G401 (cell line): Measurements from ENCODE around the gene CPEB4. TPM values are rescaled to one million over a fixed set of nuclear protein-coding genes. Genes with fewer than 3 reads are reported as not detected.

Experiments used
- DNase-seq: peaks from one replicate; pipeline ENCODE4 v3.0.0-alpha.2; 2015; ENCODE audit warnings: low spot score
- in situ Hi-C: cut with HindIII; loops from 2 replicates; pipeline ENCODE4 v1.10.0; 2016; ENCODE audit warnings: low sequenced_read_pairs, mixed read lengths
- total RNA-seq: library from RNA; depleted of rRNA; stranded (reverse); fragments of >200 nt; shearing (Covaris generic); gene quantifications from 2 replicates; pipeline ENCODE4 v1.2.3, GENCODE V29; 2014

CPEB4 gene
- total RNA-seq, 1 experiment from 2014 or later = 6.6 TPM

DNA sequence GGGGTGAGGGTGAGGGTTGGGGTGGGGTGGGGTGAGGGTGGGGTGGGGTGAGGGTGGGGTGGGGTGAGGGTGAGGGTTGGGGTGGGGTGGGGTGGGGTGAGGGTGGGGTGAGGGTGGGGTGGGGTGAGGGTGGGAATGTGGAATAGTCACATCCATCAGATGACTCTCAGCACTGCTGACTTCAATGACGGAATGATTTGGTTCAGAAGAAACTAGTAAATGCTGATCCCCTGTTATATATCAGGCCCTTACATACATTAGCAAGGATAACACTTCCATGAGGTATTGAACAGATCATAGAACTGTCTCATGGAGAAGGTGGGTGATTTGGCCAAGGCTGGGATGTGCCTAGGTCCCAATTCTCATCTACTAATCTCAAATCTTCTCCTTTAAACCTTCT is 76.4 kb downstream of the CPEB4 start:
- in situ Hi-C loops = no loop called here
- no peak for DNase-seq

DNA sequence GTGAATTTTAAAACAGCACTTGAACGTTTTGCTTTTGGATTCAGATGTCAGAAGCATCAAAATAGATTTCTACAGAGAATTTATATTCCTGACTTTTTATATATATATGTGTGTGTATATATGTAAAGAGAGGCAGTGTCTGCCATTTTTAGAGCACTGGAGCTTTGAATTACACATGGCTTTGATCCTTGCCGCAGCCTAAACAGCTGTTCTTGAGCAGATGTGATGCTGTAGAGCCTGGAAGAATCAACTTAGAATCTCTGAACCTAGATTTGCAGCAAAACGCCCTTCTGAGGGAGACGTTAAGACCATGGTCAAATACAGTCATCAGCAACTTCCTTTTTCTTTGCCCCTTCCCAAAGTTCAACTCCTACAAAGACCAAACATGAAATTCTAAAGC is 79.1 kb downstream of the CPEB4 start:
- no peak for DNase-seq
- in situ Hi-C loops = no loop called here

DNA sequence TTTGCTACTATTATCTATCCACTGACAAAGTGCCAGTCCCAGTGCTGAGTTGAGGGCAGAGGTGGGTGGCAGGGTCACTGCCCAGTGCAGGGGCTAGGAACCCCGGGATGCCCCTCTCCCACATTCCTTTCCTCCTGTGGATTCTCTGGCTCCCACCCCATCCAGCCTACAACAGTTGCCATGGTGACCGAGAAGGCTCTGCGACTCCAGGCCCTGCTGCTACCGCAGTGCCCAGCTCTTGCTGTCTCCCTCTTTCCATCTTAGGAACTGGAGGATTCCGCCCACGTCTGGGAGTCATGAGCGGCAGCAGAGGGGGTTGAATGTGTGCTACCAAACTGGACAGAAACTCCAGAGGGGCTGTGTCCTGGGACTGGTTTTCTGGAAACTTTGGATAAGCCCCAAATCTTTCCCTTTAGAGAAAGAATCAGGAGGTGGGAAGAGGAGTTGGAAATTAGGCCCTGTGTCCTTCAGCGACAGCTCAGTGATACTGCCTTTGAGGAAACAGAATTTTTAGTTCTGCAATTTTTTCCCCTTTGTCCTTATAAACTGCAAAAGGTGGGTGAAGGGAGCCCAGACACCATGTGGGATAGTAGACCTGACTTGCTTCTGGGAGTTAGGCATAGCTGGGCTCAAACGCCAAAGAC is 80.1 kb downstream of the CPEB4 start:
- peak; percentile 37 for DNase-seq
- in situ Hi-C loops = no loop called here

DNA sequence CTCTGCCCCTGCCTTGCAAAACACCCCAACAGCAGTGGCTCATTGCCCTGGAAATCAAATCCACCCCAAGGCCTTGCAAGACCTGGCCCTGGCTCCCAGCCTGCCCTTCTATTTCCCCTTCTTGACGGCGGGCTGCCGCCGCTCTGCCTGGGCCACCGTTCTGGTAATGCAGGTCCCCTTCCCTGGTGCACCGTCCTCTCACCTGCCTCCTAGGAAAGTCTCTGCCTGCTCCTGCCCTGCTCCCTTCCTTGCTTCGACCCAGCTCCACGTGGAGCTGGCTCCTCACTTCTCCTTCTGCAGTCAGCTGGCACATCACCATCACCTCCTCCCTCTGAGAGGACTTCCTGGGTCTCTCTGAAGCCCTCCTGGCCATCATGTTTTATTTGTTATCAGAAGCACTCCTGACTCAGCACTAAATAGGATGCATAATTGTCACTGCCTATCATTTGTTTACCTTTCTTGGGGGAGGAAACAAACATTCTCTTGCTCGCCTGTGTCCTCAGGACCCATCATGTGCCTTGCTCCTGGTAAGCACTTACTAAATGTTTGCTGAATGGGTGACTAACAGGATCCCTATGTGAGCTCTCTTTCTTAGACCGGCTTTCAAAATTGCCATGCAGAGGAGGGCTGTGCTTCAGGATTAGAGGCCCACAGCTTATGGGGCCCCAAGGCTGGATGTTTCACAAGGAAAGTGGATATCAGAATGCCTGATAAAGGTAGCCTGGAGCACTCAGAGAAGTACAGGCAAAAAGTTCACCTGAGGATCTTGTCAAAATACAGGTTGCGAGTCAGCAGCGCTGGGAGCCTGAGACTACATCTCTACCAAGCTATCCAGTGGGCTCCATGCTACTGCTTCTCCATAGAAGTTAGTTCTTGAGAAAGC is 81.3 kb downstream of the CPEB4 start:
- in situ Hi-C loops = no loop called here
- no peak for DNase-seq

DNA sequence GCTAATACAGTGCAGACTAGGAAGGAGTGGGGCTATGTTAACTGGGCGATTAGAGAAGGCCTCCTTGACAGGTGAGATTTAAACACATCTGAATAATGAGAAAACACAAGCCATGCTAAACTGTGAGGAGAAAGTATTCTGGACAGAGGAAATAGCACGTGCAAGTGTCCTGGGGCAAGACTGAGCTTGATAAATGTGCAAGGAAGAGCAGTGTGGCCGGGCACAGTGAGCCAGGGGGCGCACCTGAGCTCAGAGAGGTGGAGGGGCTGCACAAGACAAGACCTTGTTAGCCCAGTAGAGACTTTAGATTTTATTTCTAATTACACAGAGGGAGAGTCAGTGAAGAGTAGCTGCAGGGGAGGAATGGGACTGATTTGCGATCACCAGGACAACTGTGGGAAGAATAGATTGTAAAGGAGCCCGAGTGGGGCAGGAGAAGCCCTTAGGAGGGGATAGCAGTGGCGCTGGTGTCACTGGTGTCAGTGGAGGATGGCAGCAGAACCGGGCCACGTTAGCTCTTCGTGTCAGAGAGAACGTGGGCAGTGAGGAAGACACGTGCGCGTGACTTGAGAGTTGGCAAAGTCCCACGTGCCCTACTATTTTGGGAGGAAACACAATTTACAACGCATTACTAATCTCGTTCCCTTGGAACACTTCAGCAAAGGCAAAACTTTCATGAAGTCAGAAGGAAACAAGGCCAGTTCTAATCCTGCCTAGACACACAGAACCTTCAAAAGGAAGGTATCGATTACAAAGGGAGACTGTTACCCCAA is 82.9 kb downstream of the CPEB4 start:
- in situ Hi-C loops = no loop called here
- no peak for DNase-seq

DNA sequence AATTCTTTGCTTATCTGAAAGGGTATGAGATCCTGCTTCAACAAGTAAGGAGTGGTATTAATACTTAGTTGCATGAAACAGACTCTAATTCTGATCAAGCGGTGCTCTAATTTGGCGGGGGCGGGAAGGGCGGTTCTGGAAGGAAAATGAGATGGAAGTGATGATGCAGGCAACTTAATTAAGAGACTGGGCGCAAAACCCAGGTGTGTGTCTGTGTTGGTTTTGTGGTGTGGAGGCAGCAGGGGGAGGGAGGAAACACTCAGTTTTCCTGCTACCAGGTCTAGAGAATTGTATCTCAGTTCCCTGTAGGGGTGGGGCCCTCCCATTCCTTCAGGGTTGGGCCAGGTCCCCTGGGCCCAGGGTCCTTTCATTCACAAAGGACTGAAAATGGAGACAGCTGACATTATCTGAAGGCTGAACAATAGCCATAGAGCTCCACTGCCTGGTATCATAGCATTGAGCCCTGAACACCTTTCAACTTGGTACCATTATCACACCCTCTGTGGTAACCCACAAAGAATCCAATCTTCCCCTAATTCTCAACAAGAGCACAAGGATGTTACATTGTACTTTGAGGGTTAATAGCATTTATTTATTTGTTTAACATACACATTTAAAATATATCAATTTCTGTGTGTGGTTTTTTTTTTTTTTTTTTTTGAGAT is 83.7 kb downstream of the CPEB4 start:
- no peak for DNase-seq
- in situ Hi-C loops = no loop called here

DNA sequence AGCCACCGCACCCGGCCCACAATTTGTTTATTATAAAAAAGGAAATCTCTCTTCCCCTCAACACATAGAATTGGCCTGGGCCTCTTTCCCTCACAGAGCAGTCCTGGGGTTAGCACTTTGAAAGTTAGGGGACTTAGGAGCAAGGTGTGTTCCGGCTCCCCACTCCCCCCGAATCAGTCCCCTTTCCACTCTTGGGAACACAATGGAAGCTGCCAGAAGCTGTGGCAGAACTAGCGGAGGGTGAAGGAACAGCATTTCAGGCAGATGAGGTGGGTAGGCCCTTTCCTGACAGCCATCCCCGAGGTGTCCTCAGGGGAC is 84.4 kb downstream of the CPEB4 start:
- no peak for DNase-seq
- in situ Hi-C loops = no loop called here

DNA sequence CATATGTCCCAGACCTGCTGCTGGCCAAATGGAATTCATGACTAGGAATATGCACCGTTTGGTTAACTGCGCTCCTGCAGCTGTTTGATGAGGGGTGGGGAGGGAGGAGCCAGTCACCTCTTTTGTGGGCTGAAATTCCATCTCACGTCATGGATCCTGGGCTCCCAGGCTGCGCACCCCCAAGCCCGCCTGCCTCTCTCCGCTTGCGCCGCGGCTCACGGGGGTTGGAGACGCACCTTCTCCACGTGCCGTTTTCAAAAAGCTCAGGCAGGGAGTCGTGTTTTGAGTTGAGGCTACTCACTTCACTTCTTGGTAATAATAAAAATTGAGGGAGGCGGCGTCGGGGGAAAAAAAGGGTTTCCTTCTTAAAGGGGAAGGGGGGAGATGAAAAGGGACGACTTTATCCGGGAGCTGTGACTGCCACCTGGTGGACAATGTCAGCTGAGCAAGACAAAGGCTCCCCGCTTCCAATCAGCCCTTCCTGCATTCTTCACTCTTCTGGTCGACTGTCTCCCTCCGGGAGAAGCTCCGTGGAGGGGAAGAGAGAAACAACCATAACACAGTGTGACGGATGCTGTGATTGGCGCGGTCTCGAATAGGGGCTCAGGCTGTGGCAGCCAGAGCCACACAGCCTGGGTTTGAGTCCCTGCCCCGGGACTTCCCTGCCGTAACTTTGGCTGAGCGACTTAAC is 84.9 kb downstream of the CPEB4 start:
- peak; percentile 92 for DNase-seq
- in situ Hi-C loops = no loop called here

DNA sequence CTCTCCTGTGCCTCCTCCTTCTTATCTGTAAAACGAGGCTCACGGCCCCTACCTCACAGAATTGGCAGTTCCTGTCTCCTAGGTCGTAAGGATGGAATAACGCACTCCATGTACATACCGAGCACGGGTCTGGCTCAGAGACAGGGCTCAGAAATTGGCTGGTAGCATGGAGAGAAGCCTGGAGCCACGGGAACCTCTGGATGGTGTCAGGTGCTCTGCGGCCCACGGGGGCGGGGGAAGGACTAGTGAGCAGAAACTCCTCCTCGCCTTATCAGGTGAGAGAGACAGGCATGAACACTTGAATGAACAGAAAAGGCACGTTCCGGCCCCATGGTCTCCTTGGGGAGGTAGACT is 85.4 kb downstream of the CPEB4 start:
- peak; percentile 65 for DNase-seq
- in situ Hi-C loops = no loop called here

DNA sequence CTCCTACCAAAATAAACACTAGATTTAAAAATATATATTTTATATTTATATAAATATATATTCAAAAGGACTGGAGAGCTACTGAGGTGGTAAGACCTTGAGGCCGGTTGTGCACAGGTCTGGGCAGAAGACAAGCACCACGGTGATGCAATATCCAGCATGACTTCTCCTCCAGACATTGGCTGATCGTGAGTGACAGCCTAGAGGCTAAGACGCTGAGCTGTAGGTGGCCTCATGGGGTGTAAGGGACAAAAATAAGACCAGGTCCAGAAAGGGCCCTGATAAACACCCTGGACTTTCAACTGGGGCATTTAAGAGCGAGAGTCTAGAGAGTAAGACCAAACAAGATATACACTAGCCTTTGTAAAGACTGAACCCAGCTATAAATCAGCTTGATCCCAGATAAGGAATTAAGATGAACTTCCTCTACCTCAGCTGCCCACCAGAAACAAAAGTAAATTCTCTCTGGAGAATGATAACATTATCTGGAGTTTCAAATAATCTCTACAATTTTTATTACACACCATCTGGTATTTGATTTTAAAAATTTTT is 86.6 kb downstream of the CPEB4 start:
- DNase-seq = no peak
- in situ Hi-C loops = no loop called here

DNA sequence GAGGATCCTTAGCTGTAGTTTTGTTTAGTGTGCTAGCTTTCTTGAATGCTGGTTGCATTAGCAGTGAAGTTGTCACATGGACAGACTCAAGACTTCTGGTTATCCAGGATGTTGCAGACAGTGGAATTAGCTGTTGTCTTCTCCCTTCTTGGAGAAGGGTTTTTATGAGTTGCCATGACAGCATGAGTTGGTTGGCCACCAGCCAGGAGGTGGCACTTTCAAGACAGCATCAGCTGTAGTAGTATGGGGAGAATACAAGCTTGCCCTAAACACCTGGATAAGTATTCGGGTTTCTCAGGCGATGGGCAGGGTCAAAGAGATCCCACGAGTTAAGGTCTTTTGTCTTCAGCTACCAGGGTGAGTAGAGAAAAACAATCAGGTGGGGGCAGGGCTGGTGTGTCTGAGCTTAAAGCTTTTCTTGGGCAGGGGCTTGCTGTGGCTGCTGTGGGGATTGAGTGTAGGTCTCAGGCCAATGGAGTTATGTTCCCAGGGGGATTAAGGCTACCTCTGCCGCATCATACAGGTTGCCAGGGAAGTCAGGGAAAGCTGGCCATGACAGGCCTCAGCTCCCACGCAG is 93.1 kb downstream of the CPEB4 start:
- in situ Hi-C loops = no loop called here
- DNase-seq = no peak

DNA sequence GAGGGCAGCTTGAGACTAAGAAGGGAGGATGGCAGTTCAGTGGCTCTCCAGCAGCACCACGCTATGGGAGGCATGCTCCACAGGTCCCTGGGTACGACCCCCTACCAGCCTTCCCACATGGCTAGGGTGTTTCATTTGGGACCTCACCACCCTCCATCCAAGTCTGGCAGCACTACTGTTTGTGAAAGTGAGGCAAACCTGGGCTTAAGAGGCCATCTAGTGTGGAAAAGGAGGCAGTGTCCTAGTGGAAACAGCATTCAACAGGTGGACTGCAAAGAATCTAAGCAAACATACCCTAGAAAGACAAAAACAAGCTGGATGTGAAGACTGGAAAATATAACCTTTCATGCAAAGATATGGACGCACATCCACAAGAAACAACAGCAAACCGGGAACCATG is 96.1 kb downstream of the CPEB4 start:
- in situ Hi-C loops = no loop called here
- DNase-seq = peak; percentile 54

DNA sequence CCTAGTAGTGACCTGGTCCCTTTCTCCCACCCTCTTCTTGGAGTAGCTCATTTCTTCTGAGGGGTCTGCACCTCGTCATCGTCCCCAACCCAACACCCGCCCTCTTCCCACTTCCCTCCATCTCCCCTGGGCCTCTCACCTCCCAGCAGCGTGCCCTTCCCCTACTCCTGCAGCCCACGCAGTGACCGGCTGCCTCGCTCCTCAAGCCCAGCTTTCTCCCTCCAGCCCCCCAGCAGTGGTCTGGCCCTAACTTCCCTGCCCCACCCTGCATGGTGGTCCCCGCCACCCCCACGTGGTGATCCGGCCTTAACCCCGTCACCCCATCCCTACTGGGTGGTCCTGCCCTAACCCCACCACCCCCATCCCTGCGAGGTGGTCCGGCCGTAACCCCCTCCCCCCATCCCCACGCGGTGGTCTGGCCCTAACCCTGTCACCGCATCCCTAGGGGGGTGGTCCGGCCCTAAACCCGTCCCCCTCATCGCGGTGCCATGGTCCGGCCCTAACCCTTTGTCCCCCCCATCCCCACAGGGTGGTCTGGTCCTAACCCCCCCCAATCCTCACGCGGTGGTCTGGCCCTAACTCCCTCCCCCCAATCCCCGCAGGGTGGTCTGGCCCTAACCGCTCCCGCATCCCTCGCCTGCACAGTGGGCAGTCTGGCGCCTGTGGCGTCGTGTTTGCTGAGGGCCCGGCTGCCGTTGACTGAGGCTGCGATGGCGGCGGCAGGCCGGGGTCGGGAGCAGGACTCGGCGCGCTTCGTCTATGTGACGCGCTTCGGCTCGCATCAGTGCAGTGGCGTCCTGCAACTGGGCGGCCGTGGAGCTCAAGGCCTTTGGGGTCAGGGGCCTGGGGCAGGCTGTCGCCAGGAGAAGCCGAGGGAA is 100.6 kb downstream of the CPEB4 start, which contains the start of gene C5orf47:
TSS of gene C5orf47 (plus strand) at position 617 of the 878 bp plus-strand sequence. CDS start at position 711, 94 bp downstream.
- in situ Hi-C loops = no loop called here
- DNase-seq = no peak

DNA sequence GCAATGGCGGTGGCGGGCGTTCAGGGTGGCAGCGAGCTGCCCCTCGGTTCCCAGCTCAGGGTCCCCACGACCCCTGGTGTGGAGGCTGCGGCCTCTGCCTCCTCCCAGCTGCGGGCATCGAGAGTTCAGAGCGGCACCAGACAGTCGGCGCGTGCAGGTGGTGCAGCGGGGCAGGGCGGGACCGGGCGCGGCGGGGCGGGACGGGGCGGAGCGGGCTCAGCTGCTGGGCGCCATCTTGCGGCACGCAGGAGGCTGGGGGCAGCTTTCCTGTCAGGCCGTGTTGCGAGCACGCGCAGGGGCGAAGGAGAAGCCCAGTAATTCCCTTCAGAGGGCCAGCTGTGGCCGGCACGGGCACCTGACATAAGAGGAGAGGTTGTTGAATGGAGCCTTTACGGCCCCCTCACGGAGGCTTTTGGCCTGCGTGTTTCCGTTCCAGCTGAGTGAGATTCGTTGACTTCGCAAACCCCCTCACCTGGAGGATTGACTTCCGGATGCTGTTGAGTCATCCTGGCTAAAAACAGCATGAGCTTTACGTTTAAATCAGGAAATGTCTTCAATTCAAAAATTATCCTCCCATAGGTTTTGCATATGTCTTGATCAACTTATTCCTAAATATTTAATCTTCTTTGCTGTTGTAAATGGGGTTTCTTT is 101.4 kb downstream of the CPEB4 start:
- in situ Hi-C loops = no loop called here
- DNase-seq = no peak

DNA sequence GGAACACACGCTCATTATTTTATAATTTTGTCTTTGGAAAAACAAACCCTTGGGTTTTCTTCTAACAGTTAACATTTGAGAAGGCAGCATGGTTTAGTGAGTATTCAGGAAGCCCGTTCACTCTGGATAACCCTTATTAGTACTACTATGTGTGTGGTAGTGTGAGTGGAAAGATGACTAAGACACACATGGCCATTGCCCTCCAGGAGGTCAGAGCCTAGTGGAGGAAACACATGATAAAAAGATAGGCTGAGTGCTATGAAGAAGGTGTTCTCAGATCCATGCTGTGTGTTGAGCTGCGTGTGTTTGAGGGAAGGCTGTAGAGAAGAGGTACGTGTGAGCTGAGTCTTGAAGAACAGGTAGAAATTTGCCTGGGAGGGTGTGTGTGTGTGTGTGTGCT is 109.2 kb downstream of the CPEB4 start:
- in situ Hi-C loops = no loop called here
- no peak for DNase-seq

DNA sequence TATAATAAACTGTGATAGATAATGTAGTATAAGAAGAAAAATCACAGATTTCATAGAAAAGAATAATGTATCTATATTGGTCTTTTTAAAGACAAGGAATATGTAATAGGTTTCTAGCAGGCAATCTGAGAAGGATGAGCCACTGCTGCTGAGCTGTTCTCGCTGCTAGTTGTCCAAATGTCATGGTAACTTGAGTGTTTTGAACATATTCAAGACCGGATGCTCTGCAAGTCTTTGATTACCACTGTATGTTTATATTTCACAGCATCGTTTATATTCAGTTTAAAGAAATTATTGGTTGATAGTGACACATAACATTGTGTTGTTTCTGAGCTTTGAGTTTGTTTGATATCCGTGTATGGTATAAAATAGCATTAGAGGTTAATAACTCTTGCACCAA is 110.4 kb downstream of the CPEB4 start:
- DNase-seq = no peak
- in situ Hi-C loops = no loop called here

DNA sequence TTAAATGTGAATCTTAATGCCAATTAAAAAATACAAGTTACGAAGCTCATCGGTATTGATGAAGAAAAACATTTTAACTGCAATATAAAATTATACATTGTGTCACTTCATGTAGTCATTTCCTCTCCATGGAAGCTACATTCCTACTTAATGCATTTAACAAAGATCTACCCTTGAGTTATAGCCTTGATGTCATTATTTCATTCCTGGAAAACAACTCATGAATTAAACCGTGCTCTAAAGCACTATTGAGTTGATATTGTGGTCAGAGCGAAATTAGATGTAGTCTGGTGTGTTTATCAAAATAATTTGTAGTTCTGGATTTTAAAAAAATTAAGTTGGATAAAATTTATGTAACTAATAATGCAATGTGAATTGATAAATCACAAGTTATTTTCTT is 111.9 kb downstream of the CPEB4 start:
- in situ Hi-C loops = no loop called here

More for the DNA sequence above, 111.9 kb downstream of the CPEB4 start:
- DNase-seq = no peak
